ENCODE data around the gene SLC25A23.
"Not testable (repeated sequence)": the region's sequence is repeated elsewhere in the genome, so short reads cannot be mapped to it uniquely, and the experiment has no call there.

The SLC25A23 gene

GRCh38 chr19:6459262-6460098 is at the start of gene SLC25A23:
Gene SLC25A23, minus strand, starts transcription at chr19:6459792. Its CDS starts 164 bp downstream, at chr19:6459628.
- DNase-seq = peak; percentile 53 to 59

DNA sequence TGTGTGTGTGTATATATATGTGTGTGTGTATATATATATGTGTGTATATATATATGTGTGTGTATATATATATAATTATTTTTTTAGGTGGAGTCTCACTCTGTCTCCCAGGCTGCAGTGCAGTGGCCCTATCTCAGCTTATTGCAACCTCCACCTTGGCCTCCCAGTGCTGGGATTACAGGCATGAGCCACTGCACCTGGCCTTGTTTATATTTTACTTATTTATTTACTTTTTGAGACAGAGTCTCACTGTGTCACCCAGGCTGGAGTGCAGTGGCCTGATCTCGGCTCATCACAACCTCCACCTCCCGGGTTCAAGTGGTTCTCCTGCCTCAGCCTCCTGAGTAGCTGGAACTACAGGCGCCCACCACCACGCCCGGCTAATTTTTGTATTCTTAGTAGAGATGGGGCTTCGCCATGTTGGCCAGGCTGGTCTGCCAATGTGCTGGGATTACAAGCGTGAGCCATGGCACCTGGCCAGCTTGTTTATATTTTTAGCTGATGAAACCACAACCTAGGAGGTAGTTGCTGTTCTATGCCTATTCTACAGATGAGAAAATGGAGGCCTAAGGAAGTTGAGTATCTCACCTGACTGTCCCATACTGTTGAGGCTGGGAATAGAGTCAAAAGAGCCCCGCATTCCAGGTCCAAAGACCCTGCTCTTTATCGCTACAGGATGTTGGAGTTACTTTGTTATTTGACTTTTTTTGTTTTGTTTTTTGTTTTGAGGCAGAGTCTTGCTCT is 48.6 kb upstream of the SLC25A23 start:
- not testable (repeated sequence) for DNase-seq

- no peak for DNase-seq
Measured at GRCh38 chr19:6503407-6504201, 44.0 kb upstream of the SLC25A23 start.

- DNase-seq = no peak
Measured at GRCh38 chr19:6501740-6502648, 42.4 kb upstream of the SLC25A23 start, which contains the start of gene TUBB4A. Gene TUBB4A, minus strand, starts transcription at chr19:6502309. Its CDS starts 97 bp downstream, at chr19:6502212.

- DNase-seq = no peak
Measured at GRCh38 chr19:6500837-6501739, 41.5 kb upstream of the SLC25A23 start.

DNA sequence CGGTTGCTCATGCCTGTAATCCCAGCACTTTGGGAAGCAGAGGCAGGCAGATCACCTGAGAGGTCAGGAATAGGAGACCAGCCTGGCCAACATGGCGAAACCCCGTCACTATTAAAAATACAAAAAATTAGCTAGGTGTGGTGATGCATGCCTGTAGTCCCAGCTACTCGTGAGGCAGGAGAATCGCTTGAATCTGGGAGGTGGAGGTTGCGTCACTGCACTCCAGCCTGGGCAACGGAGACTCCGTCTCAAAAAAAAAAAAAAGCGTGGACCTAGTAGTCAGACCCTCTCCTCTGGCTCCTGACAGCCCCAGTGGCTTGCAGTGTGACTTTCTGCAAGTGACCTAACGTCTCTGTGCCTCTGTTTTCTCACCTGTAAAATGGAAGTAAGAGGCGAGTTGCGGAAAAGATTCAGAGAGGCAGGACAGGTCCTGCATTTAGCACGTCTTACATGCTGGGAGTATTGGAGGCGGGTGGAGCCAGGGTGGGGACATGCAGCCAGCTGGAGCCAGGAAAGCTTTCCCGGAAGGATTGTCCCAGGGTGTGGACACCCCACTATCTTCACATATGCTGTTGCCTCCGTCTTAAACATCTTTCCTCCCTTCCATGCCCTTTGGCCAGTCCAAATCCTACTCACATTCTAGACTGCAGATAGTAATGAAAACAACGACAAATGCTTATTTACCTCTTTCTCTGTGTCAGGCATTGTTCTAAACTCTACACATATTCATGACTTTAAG is 39.6 kb upstream of the SLC25A23 start:
- DNase-seq = no peak

DNA sequence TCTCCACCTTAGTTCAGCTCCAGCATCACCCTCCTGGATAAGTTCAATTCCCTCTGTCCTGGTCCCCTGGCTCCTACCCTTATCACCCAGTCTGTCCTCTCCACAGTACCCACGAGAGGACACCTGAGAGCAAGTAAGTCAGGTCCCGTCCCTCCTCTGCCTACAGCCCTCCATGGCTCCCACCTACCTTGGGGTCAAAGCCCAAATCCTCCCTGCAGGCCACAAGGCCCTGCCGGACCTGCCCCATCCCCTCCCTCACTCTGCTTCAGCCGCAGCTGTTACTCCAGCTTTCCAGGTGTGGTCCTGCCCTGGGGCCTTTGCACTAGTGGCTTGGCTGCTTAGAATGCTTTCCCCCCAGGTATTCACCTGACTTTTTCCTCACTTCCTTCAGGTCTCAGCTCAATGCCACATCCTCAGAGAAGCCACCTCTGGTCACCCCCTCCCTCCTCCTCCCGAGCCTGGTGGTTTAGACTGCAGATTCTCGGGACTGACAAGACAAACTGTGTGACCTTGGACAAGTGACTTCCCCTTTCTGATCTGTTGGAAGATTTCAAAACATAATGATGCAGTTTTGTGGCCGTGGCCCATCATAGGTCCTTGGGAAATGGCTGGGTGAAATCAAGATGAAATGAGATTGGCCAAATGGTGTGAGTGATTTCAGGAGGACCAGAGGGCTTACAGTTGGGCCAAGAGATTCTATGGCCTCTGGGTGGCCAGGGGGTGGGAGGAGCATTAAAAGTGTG is 38.9 kb upstream of the SLC25A23 start:
- DNase-seq = no peak

- no peak for DNase-seq
Measured at GRCh38 chr19:6495947-6496346, 36.4 kb upstream of the SLC25A23 start.

DNA sequence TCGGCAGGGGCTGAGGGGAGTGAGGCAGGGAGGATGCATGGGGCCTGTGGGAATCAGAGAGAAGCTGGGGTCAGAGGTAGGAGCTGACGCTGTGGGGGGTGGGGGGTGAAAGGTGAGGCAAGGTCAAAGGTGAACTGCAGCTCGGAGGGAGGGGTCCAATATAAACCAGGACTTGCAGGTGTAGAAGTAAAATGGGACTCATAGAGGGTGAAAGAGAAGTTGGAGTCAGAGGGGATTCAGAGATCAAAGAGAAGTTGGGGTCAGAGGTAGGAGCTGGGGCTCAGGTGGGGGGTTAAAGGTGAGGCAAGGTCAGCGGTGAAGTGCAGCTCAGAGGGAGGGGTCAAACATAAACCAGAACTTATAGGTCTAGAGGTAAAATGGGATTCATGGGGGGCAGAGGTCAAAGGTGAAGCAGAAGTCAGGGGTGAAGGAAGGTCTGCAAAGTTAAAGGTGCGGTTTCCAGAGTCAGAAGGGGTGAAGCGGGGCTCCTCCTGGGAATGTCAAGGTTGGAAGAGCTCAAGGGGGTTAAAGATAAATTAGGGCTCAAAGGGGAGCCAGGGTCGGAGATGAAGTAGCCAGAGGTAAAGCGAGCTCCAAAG is 34.9 kb upstream of the SLC25A23 start:
- DNase-seq = no peak

DNA sequence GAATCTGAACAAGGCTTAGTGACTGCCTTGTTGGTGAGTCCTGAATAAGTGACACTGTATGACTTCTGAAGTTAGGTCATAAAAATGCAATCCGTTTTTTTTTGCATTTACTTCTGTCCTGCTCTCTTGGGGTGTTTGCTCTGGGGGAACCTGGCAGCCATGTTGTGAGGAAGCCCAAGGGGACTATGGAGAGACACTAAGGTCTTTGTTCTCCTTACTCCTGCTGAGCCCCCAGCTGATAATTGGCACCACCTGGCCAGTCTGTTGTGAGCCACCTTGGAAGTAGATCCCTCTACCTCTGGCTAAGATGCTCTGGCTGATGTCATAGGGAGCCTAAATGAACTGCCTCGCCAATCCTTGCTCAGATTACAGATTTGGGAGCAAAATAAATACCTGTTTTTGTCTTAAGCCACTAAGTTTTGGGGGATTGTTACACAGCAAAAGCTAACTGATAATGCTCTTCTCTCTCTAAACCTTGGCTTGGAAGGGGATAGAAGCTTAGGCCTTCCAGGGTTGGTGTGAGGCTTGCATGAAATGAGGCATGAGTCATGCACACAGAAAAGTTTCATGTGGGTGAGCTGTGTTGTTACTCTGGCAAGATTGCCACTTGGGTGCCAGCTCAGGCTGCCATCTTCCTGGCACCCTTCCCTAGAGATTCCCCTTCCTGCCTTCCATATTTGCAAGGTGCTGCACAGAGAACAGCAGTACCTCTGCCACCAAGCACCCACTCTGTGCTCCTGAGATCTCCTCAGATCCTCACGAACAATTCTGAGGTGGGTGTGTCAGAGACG is 32.4 kb upstream of the SLC25A23 start:
- DNase-seq = no peak

- DNase-seq = no peak
Measured at GRCh38 chr19:6490134-6490533, 30.5 kb upstream of the SLC25A23 start.

- DNase-seq = no peak
Measured at GRCh38 chr19:6489278-6490061, 29.9 kb upstream of the SLC25A23 start.

DNA sequence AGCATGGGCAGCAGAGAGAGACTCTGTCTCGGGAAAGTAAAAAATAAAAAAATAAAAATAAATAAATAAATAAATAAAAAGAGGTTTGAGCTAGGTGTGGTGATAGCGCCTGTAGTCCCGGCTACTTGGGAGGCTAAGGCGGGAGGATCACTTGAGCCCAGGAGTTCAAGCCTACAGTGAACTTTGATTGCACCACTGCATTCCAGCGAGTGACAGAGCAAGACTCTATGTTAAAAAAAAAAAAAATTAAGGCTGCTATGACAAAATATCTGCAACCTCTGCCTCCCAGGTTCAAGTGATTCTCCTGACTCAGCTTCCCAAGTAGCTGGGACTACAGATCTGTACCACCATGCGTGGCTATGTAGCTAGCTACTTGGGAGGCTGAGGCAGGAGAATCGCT is 25.2 kb upstream of the SLC25A23 start:
- DNase-seq = no peak

- no peak for DNase-seq
Measured at GRCh38 chr19:6484230-6484629, 24.6 kb upstream of the SLC25A23 start.

- no peak for DNase-seq
Measured at GRCh38 chr19:6483235-6483634, 23.6 kb upstream of the SLC25A23 start.

GRCh38 chr19:6482343-6482686 is 22.7 kb upstream of the SLC25A23 start:
- DNase-seq = no peak

DNA sequence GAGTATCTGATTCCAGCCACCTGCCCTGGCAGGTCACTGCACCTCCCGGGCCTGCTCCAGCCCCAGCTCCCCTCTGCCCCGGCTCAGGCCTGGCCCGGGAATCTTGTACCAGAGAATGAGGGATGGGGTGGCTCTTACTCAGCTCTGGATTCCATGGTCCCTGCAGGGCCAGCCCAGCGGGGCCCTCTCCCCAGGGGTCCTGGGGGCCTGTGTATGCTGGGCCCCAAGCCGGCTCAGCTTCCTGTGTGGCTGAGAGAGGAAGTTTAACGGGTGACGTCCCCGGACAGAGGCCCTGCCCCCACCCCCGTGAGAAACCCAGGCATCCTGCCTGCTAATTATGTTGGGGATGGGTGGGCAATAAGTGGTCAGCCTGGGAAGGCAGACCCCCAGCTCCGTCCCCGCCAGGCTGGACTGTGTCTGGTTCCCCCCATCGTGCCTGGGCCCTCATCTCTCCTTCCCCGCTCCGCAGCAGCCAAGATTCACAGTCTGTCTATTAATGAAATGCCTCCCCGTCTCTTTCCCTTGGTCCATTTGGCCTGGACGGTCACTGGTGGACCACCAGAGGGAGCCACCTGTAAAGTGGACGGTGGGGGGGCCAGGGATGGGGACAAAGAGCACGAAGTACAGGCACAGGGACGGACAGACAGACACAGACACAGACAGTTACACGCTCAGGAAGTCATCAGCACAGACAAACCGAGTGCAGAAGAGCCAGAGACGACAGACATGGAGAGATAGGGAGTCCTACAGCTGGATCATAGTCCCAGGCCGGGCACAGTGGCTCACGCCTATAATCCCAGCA is 22.1 kb upstream of the SLC25A23 start, which contains the start of gene DENND1C:
Gene DENND1C, minus strand, starts transcription at position 247 of the 802 bp plus-strand sequence. Its CDS starts 92 bp downstream, at position 155.
- peak; percentile 50 to 55 for DNase-seq
